ENCODE measurements around the gene LENG1. TPM values are rescaled to one million over a fixed set of nuclear protein-coding genes. Genes with fewer than 3 reads are reported as not detected.

The LENG1 gene
- polyA plus RNA-seq, 1 donor from 2014 or later: 17.0 TPM

DNA sequence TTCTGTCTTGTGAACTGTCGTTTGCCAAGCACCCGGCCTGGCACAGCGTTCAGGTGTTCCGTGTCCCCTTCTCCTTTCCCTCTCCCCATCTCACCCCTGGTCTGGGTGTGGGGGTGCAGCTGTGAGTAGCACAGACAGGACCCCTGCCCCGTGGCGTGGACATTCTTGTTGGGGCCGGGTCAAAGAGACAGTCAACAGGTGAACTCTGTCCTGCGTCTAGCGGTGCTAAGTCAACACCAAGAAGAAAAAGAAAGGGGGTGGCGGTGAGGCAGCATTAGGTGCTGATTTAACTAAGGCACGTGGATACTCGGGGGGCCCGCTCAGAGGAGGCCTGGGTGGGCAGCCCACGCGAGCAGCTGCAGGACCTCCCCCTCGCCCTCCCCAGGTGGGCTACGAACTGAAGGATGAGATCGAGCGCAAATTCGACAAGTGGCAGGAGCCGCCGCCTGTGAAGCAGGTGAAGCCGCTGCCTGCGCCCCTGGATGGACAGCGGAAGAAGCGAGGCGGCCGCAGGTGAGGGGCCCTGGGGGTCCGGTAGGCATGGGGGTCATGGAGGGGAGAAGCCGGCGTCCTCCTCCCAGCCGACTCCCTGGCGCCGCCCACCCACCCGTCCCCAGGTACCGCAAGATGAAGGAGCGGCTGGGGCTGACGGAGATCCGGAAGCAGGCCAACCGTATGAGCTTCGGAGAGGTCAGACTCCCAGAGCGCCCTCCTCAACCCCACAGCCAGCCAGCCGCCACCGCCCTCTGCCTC, 31.7 kb downstream of the LENG1 start:
- H3K9ac ChIP-seq (ENCODE audit: low read length): no peak overlapping the region
- H3K36me3 ChIP-seq (ENCODE audit: insufficient read depth, low read length): no peaks in the 10 kb centered on the region
- H3K27me3 ChIP-seq (ENCODE audit: insufficient read depth, low read depth, low read length): no peaks in the 10 kb centered on the region
- no peak overlapping the region for H3K4me2 ChIP-seq (ENCODE audit: low read length)
- no peak overlapping the region for H3K27ac ChIP-seq (ENCODE audit: low read length)
- no peaks in the 10 kb centered on the region for H3K79me2 ChIP-seq (replicated peaks; ENCODE audit: insufficient read depth, low read length)
- H3K4me3 ChIP-seq (ENCODE audit: low read length): no peak overlapping the region
- H3K9me2 ChIP-seq (ENCODE audit: insufficient read depth, low read length): no peaks in the 10 kb centered on the region
- H3F3A ChIP-seq (ENCODE audit: insufficient read depth, low read length, poor library complexity, severe bottlenecking): no peaks in the 10 kb centered on the region
- TF ChIP-seq SMC3 (conservative IDR thresholded peaks at IDR 0.05; ENCODE audit: poor library complexity): no peak
- TF ChIP-seq RAD21 (conservative IDR thresholded peaks at IDR 0.05): no peak
- no peak for TF ChIP-seq TAF1 (IDR thresholded peaks at IDR 0.05; ENCODE audit: low read depth)
- TF ChIP-seq, protein P1, sequence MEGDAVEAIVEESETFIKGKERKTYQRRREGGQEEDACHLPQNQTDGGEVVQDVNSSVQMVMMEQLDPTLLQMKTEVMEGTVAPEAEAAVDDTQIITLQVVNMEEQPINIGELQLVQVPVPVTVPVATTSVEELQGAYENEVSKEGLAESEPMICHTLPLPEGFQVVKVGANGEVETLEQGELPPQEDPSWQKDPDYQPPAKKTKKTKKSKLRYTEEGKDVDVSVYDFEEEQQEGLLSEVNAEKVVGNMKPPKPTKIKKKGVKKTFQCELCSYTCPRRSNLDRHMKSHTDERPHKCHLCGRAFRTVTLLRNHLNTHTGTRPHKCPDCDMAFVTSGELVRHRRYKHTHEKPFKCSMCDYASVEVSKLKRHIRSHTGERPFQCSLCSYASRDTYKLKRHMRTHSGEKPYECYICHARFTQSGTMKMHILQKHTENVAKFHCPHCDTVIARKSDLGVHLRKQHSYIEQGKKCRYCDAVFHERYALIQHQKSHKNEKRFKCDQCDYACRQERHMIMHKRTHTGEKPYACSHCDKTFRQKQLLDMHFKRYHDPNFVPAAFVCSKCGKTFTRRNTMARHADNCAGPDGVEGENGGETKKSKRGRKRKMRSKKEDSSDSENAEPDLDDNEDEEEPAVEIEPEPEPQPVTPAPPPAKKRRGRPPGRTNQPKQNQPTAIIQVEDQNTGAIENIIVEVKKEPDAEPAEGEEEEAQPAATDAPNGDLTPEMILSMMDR (IDR thresholded peaks at IDR 0.05; ENCODE audit: poor library complexity, severe bottlenecking): no peak
- TF ChIP-seq POLR2AphosphoS5 (IDR thresholded peaks at IDR 0.05): no peak
- no peak for TF ChIP-seq EZH2 (IDR thresholded peaks at IDR 0.05; ENCODE audit: borderline replicate concordance, insufficient read depth, low read length, poor library complexity, severe bottlenecking)
- TF ChIP-seq, protein P2, sequence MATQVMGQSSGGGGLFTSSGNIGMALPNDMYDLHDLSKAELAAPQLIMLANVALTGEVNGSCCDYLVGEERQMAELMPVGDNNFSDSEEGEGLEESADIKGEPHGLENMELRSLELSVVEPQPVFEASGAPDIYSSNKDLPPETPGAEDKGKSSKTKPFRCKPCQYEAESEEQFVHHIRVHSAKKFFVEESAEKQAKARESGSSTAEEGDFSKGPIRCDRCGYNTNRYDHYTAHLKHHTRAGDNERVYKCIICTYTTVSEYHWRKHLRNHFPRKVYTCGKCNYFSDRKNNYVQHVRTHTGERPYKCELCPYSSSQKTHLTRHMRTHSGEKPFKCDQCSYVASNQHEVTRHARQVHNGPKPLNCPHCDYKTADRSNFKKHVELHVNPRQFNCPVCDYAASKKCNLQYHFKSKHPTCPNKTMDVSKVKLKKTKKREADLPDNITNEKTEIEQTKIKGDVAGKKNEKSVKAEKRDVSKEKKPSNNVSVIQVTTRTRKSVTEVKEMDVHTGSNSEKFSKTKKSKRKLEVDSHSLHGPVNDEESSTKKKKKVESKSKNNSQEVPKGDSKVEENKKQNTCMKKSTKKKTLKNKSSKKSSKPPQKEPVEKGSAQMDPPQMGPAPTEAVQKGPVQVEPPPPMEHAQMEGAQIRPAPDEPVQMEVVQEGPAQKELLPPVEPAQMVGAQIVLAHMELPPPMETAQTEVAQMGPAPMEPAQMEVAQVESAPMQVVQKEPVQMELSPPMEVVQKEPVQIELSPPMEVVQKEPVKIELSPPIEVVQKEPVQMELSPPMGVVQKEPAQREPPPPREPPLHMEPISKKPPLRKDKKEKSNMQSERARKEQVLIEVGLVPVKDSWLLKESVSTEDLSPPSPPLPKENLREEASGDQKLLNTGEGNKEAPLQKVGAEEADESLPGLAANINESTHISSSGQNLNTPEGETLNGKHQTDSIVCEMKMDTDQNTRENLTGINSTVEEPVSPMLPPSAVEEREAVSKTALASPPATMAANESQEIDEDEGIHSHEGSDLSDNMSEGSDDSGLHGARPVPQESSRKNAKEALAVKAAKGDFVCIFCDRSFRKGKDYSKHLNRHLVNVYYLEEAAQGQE (IDR thresholded peaks at IDR 0.05; ENCODE audit: borderline replicate concordance): no peak
- TF ChIP-seq MXI1 (conservative IDR thresholded peaks at IDR 0.05; ENCODE audit: poor library complexity, severe bottlenecking): no peak
- TF ChIP-seq EP300 (conservative IDR thresholded peaks at IDR 0.05; ENCODE audit: poor library complexity, severe bottlenecking): no peak
- H4K20me1 ChIP-seq (ENCODE audit: insufficient read depth): no peaks in the 10 kb centered on the region
- no peak overlapping the region for H2AFZ ChIP-seq (ENCODE audit: low read depth, low read length)
- no peaks in the 10 kb centered on the region for H3K9me3 ChIP-seq (ENCODE audit: low read length)

DNA sequence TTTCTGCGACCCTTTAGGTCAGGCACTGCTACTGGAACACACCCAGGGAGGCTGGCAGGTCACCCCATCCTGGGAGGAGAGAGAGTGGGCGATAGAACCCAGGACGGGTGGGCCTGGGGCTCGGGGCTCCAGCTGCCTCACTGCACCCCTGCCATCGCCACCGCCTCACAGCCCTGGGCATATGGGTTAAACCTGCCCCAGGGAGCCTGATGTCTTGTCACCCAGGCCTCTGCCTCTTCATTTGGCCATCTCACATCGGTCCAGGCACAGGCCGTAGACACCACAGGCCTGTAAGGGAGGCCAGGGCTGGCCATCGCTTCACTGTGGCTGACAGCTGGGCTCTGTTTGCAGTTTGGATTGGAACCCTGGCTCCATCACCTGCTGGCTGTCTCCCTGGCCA, 33.8 kb downstream of the LENG1 start:
- Histone ChIP-seq H3K79me2 (replicated peaks; ENCODE audit: insufficient read depth, low read length) (no peaks in the 10 kb centered on the region), H3K27ac (ENCODE audit: low read length) (no peak overlapping the region), H4K20me1 (ENCODE audit: insufficient read depth) (no peaks in the 10 kb centered on the region), H3F3A (ENCODE audit: insufficient read depth, low read length, poor library complexity, severe bottlenecking) (no peaks in the 10 kb centered on the region), H3K4me2 (ENCODE audit: low read length) (no peak overlapping the region), H3K36me3 (ENCODE audit: insufficient read depth, low read length) (no peaks in the 10 kb centered on the region), H2AFZ (ENCODE audit: low read depth, low read length) (no peak overlapping the region), H3K27me3 (ENCODE audit: insufficient read depth, low read depth, low read length) (no peaks in the 10 kb centered on the region), H3K4me3 (ENCODE audit: low read length) (no peak overlapping the region), H3K9me2 (ENCODE audit: insufficient read depth, low read length) (no peaks in the 10 kb centered on the region), H3K9me3 (ENCODE audit: low read length) (no peaks in the 10 kb centered on the region), H3K9ac (ENCODE audit: low read length) (no peak overlapping the region)
- TF ChIP-seq, protein P1 (IDR thresholded peaks at IDR 0.05; ENCODE audit: poor library complexity, severe bottlenecking): no peak
- TF ChIP-seq MXI1 (conservative IDR thresholded peaks at IDR 0.05; ENCODE audit: poor library complexity, severe bottlenecking) (no peak), SMC3 (conservative IDR thresholded peaks at IDR 0.05; ENCODE audit: poor library complexity) (no peak), TAF1 (IDR thresholded peaks at IDR 0.05; ENCODE audit: low read depth) (no peak), RAD21 (conservative IDR thresholded peaks at IDR 0.05) (no peak), EP300 (conservative IDR thresholded peaks at IDR 0.05; ENCODE audit: poor library complexity, severe bottlenecking) (no peak), EZH2 (IDR thresholded peaks at IDR 0.05; ENCODE audit: borderline replicate concordance, insufficient read depth, low read length, poor library complexity, severe bottlenecking) (no peak), POLR2AphosphoS5 (IDR thresholded peaks at IDR 0.05) (no peak)
- TF ChIP-seq, protein P2 (IDR thresholded peaks at IDR 0.05; ENCODE audit: borderline replicate concordance): no peak

All from neural cell (in vitro differentiated cells).